ENCODE data around the gene PARD6G.

PARD6G gene

DNA sequence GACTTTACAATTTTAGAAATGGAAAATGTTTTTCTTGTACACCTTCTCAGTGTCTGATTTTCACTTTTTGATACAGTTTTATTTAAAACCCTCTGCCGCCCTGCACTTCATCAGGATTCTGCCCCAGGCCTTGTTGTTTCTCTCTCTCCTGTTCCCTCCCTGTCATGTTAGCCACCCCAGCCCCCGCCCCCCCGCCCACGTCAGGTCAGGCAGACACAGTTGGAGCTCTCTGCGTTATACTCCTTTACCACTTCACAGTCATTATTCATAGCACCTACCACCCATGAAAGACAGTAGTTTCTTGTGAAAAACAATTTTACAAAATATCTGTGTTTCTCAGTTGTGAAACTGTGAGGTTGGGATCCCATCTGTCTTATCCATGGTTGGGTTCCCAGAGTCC, 116.8 kb downstream of the PARD6G start:
- Histone ChIP-seq H3K27me3 (ENCODE audit: insufficient read depth, low read length) (no peaks in the 10 kb centered on the region), H3K27ac (ENCODE audit: low read depth, low read length) (no peak overlapping the region), H3K36me3 (ENCODE audit: insufficient read depth, low read length) (peaks cover 41% of the 10 kb centered on the region), H3K4me3 (ENCODE audit: low read length) (no peak overlapping the region), H3K4me1 (ENCODE audit: insufficient read depth, low read length) (peaks cover 13% of the 10 kb centered on the region), H3K9me3 (ENCODE audit: insufficient read depth, low read depth, low read length) (no peaks in the 10 kb centered on the region), H3K9ac (ENCODE audit: low read depth, low read length) (no peak overlapping the region)
- 74% methylated on average over 1 of the region's 5 CpGs for WGBS

DNA sequence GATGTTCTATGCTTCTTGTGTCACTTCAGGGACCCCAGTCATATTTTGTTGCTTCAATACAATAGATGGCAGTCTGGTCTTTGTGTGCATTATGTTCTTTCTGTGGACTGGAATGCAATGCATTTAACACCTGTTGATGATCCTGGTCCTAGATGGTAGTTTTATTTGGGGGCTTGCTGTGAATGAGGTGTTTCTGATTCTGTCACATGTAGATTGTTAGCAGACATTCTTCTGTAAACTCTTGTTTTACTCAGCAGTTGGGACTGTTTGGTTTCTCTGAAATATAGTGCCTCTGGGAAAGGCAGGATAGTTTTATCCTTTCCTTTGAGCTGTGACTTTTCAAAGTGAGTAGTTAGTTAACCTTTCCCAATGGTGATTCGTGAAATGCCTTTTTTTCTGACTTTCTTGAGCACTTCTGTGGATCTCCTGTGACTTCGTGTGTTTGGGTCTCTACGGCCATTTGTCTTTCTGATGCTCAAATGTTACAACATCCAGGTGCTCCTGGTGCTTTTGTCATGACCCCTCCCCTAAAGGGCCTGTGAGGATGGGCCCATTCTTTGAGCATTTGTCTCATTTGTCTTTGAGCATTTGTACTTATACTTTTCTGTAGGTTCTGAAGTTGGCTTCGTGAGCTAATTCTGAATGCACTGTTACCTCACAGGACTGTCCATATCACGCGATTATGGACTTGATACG, 117.5 kb downstream of the PARD6G start:
- H3K27ac ChIP-seq (ENCODE audit: low read depth, low read length), result no peak overlapping the region
- peaks cover 34% of the 10 kb centered on the region for H3K36me3 ChIP-seq (ENCODE audit: insufficient read depth, low read length)
- H3K4me3 ChIP-seq (ENCODE audit: low read length), result no peak overlapping the region
- H3K4me1 ChIP-seq (ENCODE audit: insufficient read depth, low read length), result peaks cover 13% of the 10 kb centered on the region
- H3K9me3 ChIP-seq (ENCODE audit: insufficient read depth, low read depth, low read length), result no peaks in the 10 kb centered on the region
- H3K9ac ChIP-seq (ENCODE audit: low read depth, low read length), result no peak overlapping the region
- H3K27me3 ChIP-seq (ENCODE audit: insufficient read depth, low read length), result no peaks in the 10 kb centered on the region
- 86% methylated on average over 7 of the region's 7 CpGs for WGBS

DNA sequence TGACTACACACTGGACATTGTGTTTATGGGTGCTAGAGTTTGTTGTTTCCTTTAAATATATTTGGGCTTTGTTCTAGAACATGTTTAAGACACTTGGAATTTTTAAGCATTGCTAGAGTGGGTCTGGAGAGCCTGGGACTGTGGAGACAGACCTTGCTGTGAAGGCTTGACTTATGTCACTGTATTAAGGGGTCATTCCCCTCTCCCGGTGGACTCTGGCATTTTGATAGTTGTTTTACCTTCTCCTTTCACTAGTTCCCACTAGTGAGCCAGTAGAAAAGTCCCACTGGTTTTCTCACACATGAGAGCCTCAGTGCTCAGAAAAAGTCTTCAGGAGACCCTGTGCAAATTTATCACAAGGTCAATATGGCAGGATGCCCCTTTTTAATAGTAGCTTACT, 119.7 kb downstream of the PARD6G start:
- Histone ChIP-seq H3K36me3 (ENCODE audit: insufficient read depth, low read length) (peaks cover 12% of the 10 kb centered on the region), H3K9ac (ENCODE audit: low read depth, low read length) (no peak overlapping the region), H3K27me3 (ENCODE audit: insufficient read depth, low read length) (no peaks in the 10 kb centered on the region), H3K4me3 (ENCODE audit: low read length) (no peak overlapping the region), H3K4me1 (ENCODE audit: insufficient read depth, low read length) (peaks cover 13% of the 10 kb centered on the region), H3K27ac (ENCODE audit: low read depth, low read length) (no peak overlapping the region), H3K9me3 (ENCODE audit: insufficient read depth, low read depth, low read length) (no peaks in the 10 kb centered on the region)
- WGBS, result 95% methylated on average over 1 of the region's 1 CpG

DNA sequence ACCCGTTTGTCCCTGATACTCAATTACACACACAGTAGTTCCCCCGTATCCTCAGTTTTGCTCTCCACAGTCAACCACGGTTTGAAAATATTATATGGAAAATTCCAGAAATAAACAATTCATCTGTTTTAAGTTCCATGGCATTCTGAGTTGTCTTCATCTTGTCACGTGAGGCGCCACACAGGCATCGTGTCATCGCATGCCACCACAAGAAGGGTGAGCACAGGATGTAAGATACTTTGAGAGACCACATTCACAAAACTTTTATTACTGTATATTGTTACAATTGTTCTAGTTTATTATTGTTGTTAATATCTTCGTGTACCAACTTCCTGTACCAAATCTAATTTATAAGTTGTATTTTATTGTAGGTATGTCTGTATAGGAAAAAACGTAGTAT, 120.5 kb downstream of the PARD6G start:
- WGBS, result 96% methylated on average over 7 of the region's 9 CpGs
- no peaks in the 10 kb centered on the region for H3K9me3 ChIP-seq (ENCODE audit: insufficient read depth, low read depth, low read length)
- H3K4me1 ChIP-seq (ENCODE audit: insufficient read depth, low read length), result peaks cover 13% of the 10 kb centered on the region
- peaks cover 12% of the 10 kb centered on the region for H3K36me3 ChIP-seq (ENCODE audit: insufficient read depth, low read length)
- no peaks in the 10 kb centered on the region for H3K27me3 ChIP-seq (ENCODE audit: insufficient read depth, low read length)
- no peak overlapping the region for H3K27ac ChIP-seq (ENCODE audit: low read depth, low read length)
- no peak overlapping the region for H3K9ac ChIP-seq (ENCODE audit: low read depth, low read length)
- no peak overlapping the region for H3K4me3 ChIP-seq (ENCODE audit: low read length)

DNA sequence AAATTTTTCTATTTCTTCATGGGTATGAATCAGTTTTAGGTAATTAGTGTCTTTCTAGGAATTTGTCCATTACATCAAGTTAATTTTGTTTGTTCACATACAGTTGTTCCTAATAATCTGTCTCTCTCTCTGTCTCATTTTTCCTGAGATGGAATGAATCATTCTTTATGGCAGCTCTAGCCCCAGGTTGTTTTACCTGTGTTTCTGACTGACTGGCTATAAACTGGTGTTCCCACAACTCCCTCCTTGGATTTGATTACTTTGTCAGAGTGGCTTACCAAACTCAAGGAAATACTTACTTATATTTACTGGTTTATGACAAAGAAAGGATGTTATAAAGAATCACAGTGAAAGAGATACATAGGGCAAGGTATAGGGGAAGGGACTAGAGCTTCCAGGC, 123.2 kb downstream of the PARD6G start:
- Histone ChIP-seq H3K4me1 (ENCODE audit: insufficient read depth, low read length) (peaks cover 17% of the 10 kb centered on the region), H3K27ac (ENCODE audit: low read depth, low read length) (no peak overlapping the region), H3K36me3 (ENCODE audit: insufficient read depth, low read length) (peaks cover 32% of the 10 kb centered on the region), H3K9ac (ENCODE audit: low read depth, low read length) (no peak overlapping the region), H3K27me3 (ENCODE audit: insufficient read depth, low read length) (no peaks in the 10 kb centered on the region), H3K9me3 (ENCODE audit: insufficient read depth, low read depth, low read length) (no peaks in the 10 kb centered on the region), H3K4me3 (ENCODE audit: low read length) (no peak overlapping the region)

DNA sequence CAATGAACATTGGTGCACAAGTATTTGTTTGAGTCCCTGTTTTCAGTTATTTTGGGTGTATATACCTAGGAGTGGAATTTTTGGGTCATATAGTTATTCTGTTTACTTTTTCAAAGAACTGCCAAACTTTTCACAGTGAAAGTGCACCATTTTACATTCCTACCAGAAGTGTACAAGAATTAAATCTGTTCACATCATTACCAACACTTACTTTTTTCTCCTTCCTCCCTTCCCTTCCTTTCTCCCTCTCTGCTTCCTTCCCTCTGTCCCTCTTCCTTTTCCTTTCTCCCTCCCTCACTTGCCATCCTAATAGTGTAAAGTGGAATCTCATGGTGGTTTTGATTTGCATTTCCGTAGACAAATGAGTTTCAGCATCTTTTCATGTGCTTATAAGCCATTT, 126.4 kb downstream of the PARD6G start:
- no peaks in the 10 kb centered on the region for H3K9me3 ChIP-seq (ENCODE audit: insufficient read depth, low read depth, low read length)
- no peak overlapping the region for H3K4me3 ChIP-seq (ENCODE audit: low read length)
- peaks cover 47% of the 10 kb centered on the region for H3K36me3 ChIP-seq (ENCODE audit: insufficient read depth, low read length)
- WGBS, result 84% methylated on average over 1 of the region's 1 CpG
- H3K27me3 ChIP-seq (ENCODE audit: insufficient read depth, low read length), result no peaks in the 10 kb centered on the region
- H3K4me1 ChIP-seq (ENCODE audit: insufficient read depth, low read length), result peaks cover 38% of the 10 kb centered on the region
- no peak overlapping the region for H3K9ac ChIP-seq (ENCODE audit: low read depth, low read length)
- H3K27ac ChIP-seq (ENCODE audit: low read depth, low read length), result no peak overlapping the region

DNA sequence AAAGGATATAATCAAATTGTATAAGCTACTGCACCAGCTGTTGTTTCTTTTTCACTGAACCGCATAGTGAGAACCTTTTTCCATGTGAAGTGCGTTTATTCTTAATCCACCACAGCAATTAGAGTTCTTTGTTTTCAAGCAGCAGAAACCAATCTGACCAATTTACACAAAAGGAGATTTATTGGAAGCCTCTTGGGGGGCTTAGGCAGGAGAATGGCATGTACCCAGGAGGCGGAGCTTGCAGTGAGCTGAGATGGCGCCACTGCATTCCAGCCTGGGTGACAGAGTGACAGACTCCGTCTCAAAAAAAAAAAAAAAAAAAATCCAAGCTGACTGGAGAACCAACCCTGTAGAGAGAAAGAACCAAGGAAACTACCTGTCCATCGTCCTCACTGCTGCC, 128.2 kb downstream of the PARD6G start:
- 34% methylated on average over 6 of the region's 6 CpGs for WGBS
- Histone ChIP-seq H3K9ac (ENCODE audit: low read depth, low read length) (peak overlapping the region; percentile 19; the same call in 1 of the 2 replicates), H3K9me3 (ENCODE audit: insufficient read depth, low read depth, low read length) (no peaks in the 10 kb centered on the region), H3K4me1 (ENCODE audit: insufficient read depth, low read length) (peaks cover 38% of the 10 kb centered on the region), H3K4me3 (ENCODE audit: low read length) (no peak overlapping the region; the same call in 1 of the 2 replicates), H3K27ac (ENCODE audit: low read depth, low read length) (peak overlapping the region; percentile 82), H3K36me3 (ENCODE audit: insufficient read depth, low read length) (peaks cover 47% of the 10 kb centered on the region), H3K27me3 (ENCODE audit: insufficient read depth, low read length) (no peaks in the 10 kb centered on the region)

DNA sequence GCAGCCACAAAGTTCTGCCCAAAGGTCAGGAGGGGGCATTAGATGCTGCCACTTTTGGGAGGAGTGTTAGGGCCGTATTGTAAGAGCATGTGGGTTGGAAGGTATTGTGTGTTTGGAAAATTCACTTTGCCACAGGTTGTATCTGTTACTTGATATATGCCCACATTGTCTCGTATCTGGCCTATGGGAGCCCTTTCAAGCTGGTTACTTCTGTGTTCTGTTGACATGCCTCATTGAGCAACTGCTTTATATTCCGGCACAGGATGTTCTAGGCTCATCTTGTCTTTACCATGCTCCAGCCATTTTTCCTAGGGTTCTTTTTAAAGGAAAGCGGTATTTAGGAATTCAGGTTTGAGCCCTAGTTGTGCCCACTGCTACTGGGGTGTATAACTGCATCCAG, 132.3 kb downstream of the PARD6G start:
- peaks cover 26% of the 10 kb centered on the region for H3K36me3 ChIP-seq (ENCODE audit: insufficient read depth, low read length)
- H3K4me1 ChIP-seq (ENCODE audit: insufficient read depth, low read length), result peaks cover 59% of the 10 kb centered on the region
- WGBS, result 89% methylated on average over 4 of the region's 4 CpGs
- H3K27ac ChIP-seq (ENCODE audit: low read depth, low read length), result no peak overlapping the region
- no peaks in the 10 kb centered on the region for H3K27me3 ChIP-seq (ENCODE audit: insufficient read depth, low read length)
- no peaks in the 10 kb centered on the region for H3K9me3 ChIP-seq (ENCODE audit: insufficient read depth, low read depth, low read length)
- H3K4me3 ChIP-seq (ENCODE audit: low read length), result no peak overlapping the region
- H3K9ac ChIP-seq (ENCODE audit: low read depth, low read length), result no peak overlapping the region

DNA sequence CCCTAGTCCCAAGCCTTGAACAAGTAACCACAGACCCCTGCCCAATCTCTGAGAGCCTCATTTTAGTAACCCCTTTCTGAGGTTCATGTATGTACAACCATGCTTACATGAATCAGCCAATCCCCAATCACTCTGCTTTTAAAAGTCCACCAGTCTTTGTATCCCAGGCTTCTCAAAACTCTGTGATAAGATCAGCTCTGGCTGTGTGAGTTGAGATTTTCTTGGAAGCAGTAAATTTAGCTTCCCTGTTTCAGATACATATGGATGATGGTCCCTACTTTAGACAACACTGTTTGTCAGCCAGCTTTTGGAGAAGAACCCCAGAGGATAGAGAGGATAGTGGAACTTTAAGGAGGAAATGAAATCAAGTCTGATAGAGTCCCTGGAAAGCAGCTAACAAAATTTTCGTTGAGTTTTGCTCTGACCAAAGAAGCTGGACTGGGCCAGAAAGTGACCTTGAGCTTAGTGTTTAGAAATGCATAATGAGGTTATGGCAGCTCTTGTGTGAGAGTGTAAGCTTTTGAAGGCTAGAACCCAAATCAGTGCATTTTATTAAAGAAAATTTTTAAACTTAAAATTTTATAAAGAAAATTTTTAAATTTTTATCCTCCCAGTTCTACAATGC, 134.6 kb downstream of the PARD6G start:
- Histone ChIP-seq H3K27ac (ENCODE audit: low read depth, low read length) (no peak overlapping the region), H3K9ac (ENCODE audit: low read depth, low read length) (no peak overlapping the region)
- 56% methylated on average over 1 of the region's 1 CpG for WGBS

DNA sequence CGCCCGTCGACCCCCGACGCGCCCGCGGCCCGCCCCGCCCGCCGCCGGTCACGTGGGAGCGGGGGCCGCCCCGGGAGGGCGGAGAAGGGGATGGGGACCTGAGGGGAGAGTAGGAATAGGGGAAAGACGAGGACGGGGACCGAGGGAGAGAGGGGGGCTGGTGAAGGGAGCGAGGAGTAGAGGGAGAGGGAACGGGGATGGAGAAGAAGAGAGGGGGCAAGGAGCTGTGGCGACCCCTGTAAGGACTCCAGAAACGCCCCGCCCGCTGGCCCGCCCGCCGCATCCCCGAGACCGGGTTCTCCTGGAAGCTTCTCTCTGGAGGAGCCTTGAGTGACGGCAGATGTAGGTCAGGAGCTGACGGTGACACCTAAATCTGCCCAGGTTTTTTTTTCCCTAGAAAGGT, 137.6 kb downstream of the PARD6G start:
- no peaks in the 10 kb centered on the region for H3K9me3 ChIP-seq (ENCODE audit: insufficient read depth, low read depth, low read length)
- no peaks in the 10 kb centered on the region for H3K36me3 ChIP-seq (ENCODE audit: insufficient read depth, low read length)
- H3K4me1 ChIP-seq (ENCODE audit: insufficient read depth, low read length), result peaks cover 42% of the 10 kb centered on the region
- WGBS, result under 1% methylated on average over 34 of the region's 34 CpGs
- peak overlapping the region; percentile 98; the same call in 1 of the 2 replicates for H3K27ac ChIP-seq (ENCODE audit: low read depth, low read length)
- H3K9ac ChIP-seq (ENCODE audit: low read depth, low read length), result peak overlapping the region; percentile 84
- no peaks in the 10 kb centered on the region for H3K27me3 ChIP-seq (ENCODE audit: insufficient read depth, low read length)
- H3K4me3 ChIP-seq (ENCODE audit: low read length), result peak overlapping the region; percentile 86

More for the DNA sequence above, 134.6 kb downstream of the PARD6G start:
- Histone ChIP-seq H3K36me3 (ENCODE audit: insufficient read depth, low read length) (peaks cover 4% of the 10 kb centered on the region), H3K4me1 (ENCODE audit: insufficient read depth, low read length) (peaks cover 41% of the 10 kb centered on the region), H3K27me3 (ENCODE audit: insufficient read depth, low read length) (no peaks in the 10 kb centered on the region), H3K9me3 (ENCODE audit: insufficient read depth, low read depth, low read length) (no peaks in the 10 kb centered on the region), H3K4me3 (ENCODE audit: low read length) (no peak overlapping the region)

DNA sequence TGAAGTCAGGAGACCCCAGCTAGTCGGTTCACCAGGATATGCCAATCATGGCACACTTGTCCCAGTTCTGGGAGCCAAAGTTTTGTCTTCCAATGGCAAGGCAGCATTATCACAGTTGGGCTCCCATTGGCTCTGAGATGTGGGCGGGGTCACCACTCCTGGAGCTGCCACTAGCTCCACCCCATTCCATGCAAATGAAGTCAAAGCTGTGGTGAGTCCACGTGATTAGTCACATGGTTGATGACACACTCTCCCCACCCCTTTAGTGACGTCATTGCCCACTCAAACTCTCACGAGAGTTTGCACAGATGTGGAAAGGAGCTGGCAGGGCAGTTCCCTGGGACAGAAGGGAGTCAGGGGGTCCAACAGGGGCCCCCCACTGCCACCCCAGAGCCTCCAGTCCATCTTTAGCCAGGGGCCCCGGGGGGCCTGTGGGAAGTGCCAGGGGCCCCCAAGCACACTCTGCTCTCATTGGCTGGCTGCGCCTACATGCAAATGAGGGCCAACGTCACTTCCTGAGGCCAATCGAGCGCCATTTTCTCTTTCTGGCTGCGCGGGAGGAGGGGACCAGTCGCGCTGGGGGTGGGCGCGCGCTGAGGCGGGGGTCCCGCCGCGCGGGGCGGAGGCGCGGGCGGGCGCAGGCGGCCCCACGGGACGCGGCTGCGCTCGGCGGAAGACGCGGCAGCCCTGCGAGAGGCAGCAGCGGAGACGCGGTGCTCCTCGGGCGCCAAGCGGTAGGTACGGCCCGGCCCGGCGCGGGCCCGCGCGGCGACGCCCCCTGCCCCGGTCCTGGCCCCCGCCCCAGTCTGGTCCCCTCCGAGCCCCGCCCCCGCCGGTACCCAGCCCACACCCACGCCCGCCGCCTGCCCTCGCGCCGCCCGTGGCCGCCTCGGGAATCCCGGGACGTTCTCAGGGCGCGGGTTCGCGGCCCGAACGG, 138.3 kb downstream of the PARD6G start, which contains the start of gene ADNP2:
ADNP2 (plus strand) TSS at position 524 of the 937 bp plus-strand sequence. CDS start 8,281 bp downstream, outside the sequence.
- Histone ChIP-seq H3K4me3 (ENCODE audit: low read length) (peak within 1 kb of the TSS; percentile 86), H3K36me3 (ENCODE audit: insufficient read depth, low read length) (no peaks in the 10 kb centered on the region), H3K4me1 (ENCODE audit: insufficient read depth, low read length) (peaks cover 48% of the 10 kb centered on the region), H3K27me3 (ENCODE audit: insufficient read depth, low read length) (no peaks in the 10 kb centered on the region), H3K9me3 (ENCODE audit: insufficient read depth, low read depth, low read length) (no peaks in the 10 kb centered on the region), H3K9ac (ENCODE audit: low read depth, low read length) (peak within 1 kb of the TSS; percentile 84), H3K27ac (ENCODE audit: low read depth, low read length) (peak within 1 kb of the TSS; percentile 98)
- WGBS, result 3% methylated on average over 76 of the region's 76 CpGs

Data from HUES64 (cell line).